ENCODE measurements around the gene ZNF507. TPM values are rescaled to one million over a fixed set of nuclear protein-coding genes. Genes with fewer than 3 reads are reported as not detected.
"Not testable (repeated sequence)": the region's sequence is repeated elsewhere in the genome, so short reads cannot be mapped to it uniquely, and the experiment has no call there.

The ZNF507 gene
- polyA plus RNA-seq, 1 donor (not counting 4 experiments of a cell fraction or from before 2014, with no cell fraction given) = 10.2 TPM

GRCh38 chr19:32372726-32373517 lies 27.5 kb downstream of the ZNF507 start:
- no peaks in the 10 kb centered on the region for H3K27me3 ChIP-seq (ENCODE audit: control insufficient read depth, extremely low read depth, insufficient read depth, low read length)
- H3K4me3 ChIP-seq (ENCODE audit: control insufficient read depth in 2 of 3, extremely low read depth in 1 of 3, insufficient read depth in 2 of 3, low read depth in 1 of 3, low read length in 3 of 3) = no peak overlapping the region
- H3K9ac ChIP-seq (ENCODE audit: control insufficient read depth, extremely low read depth, insufficient read depth, low read length) = no peak overlapping the region
- peaks cover 17% of the 10 kb centered on the region for H3K4me1 ChIP-seq (ENCODE audit: control insufficient read depth, extremely low read depth, insufficient read depth, low read length)
- no peak for FAIRE-seq
- H2AFZ ChIP-seq (ENCODE audit: control insufficient read depth, low read length) = no peak overlapping the region
- H3K79me2 ChIP-seq (ENCODE audit: control insufficient read depth, insufficient read depth, low read length) = peaks cover 6% of the 10 kb centered on the region
- peaks cover 4% of the 10 kb centered on the region in 2 experiments for H3K36me3 ChIP-seq (ENCODE audit: control insufficient read depth in 2 of 2, extremely low read depth in 1 of 2, insufficient read depth in 2 of 2, low read length in 2 of 2)
- H3K9me1 ChIP-seq (ENCODE audit: control insufficient read depth, extremely low read depth, insufficient read depth, low read length) = no peaks in the 10 kb centered on the region
- peak overlapping the region; percentile 56 for H3K4me2 ChIP-seq (ENCODE audit: control insufficient read depth, extremely low read depth, insufficient read depth, low read depth, low read length)
- no peak for DNase-seq (ENCODE audit: low read depth, low spot score)
- no peaks in the 10 kb centered on the region for H3K9me3 ChIP-seq (ENCODE audit: control insufficient read depth, low read depth, low read length)
- peaks cover 5% of the 10 kb centered on the region for H4K20me1 ChIP-seq (ENCODE audit: control insufficient read depth, extremely low read depth, insufficient read depth, low read length)
- H3K27ac ChIP-seq (ENCODE audit: control insufficient read depth, insufficient read depth, low read length) = peak overlapping the region; percentile 39
- TF ChIP-seq EZH2 (IDR thresholded peaks at IDR 0.05; ENCODE audit: low read length) = no peak
- TF ChIP-seq, protein P1, sequence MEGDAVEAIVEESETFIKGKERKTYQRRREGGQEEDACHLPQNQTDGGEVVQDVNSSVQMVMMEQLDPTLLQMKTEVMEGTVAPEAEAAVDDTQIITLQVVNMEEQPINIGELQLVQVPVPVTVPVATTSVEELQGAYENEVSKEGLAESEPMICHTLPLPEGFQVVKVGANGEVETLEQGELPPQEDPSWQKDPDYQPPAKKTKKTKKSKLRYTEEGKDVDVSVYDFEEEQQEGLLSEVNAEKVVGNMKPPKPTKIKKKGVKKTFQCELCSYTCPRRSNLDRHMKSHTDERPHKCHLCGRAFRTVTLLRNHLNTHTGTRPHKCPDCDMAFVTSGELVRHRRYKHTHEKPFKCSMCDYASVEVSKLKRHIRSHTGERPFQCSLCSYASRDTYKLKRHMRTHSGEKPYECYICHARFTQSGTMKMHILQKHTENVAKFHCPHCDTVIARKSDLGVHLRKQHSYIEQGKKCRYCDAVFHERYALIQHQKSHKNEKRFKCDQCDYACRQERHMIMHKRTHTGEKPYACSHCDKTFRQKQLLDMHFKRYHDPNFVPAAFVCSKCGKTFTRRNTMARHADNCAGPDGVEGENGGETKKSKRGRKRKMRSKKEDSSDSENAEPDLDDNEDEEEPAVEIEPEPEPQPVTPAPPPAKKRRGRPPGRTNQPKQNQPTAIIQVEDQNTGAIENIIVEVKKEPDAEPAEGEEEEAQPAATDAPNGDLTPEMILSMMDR (optimal IDR thresholded peaks at IDR 0.05 in 1 of 3, IDR thresholded peaks at IDR 0.05 in 1 of 3, conservative IDR thresholded peaks at IDR 0.05 in 1 of 3; ENCODE audit: extremely low read depth in 1 of 3, insufficient read depth in 2 of 3, low read length in 3 of 3) = no peak
- dilution Hi-C loops (cut with MboI; ENCODE audit: extremely low pct_ligation_motif_present, low sequenced_read_pairs) = no loop called here

DNA sequence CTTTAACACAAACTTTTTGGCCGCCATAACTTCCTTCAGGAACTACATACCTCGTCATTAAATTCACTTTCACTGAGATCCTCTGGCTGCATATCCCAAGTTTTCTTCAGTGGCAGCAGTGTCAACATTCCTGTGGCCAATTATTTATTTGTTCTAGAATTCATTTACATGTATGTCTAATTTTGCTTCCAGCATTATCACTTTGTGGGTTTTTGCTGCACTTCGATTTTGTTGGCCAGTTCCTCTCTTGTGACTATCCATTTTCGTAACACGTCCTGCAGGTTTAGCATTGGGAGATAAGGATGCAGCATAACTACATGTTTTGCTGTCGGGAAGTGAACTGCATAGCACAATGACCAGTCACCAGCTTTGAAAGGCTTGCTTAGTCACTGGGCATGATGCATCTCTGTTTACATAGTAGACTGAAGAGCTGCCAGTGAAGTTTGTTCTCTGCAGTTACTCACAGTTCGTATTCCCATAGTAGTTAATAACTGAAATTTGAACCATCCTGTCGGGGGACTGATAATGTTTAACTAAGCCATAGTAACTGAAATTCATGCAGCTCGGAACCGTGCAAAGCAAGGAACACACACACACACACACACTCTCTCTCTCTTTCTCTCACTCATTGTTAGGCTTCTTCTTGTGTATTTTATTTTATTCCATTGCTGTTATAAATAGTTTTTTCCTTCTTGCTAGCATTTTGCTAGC lies 28.3 kb downstream of the ZNF507 start:
- H3K4me3 ChIP-seq (ENCODE audit: control insufficient read depth in 2 of 3, extremely low read depth in 1 of 3, insufficient read depth in 2 of 3, low read depth in 1 of 3, low read length in 3 of 3) = no peak overlapping the region
- FAIRE-seq = peak; percentile 99
- H3K27ac ChIP-seq (ENCODE audit: control insufficient read depth, insufficient read depth, low read length) = peak overlapping the region; percentile 47
- TF ChIP-seq, protein P1 (optimal IDR thresholded peaks at IDR 0.05 in 1 of 3, IDR thresholded peaks at IDR 0.05 in 1 of 3, conservative IDR thresholded peaks at IDR 0.05 in 1 of 3; ENCODE audit: extremely low read depth in 1 of 3, insufficient read depth in 2 of 3, low read length in 3 of 3) = no peak
- H3K9ac ChIP-seq (ENCODE audit: control insufficient read depth, extremely low read depth, insufficient read depth, low read length) = no peak overlapping the region
- peak; percentile 89 for DNase-seq (ENCODE audit: low read depth, low spot score)
- no peaks in the 10 kb centered on the region for H3K9me1 ChIP-seq (ENCODE audit: control insufficient read depth, extremely low read depth, insufficient read depth, low read length)
- dilution Hi-C loops (cut with MboI; ENCODE audit: extremely low pct_ligation_motif_present, low sequenced_read_pairs) = no loop called here
- peaks cover 6% of the 10 kb centered on the region for H3K79me2 ChIP-seq (ENCODE audit: control insufficient read depth, insufficient read depth, low read length)
- peaks cover 17% of the 10 kb centered on the region for H3K4me1 ChIP-seq (ENCODE audit: control insufficient read depth, extremely low read depth, insufficient read depth, low read length)
- H3K4me2 ChIP-seq (ENCODE audit: control insufficient read depth, extremely low read depth, insufficient read depth, low read depth, low read length) = peak overlapping the region; percentile 56
- H2AFZ ChIP-seq (ENCODE audit: control insufficient read depth, low read length) = no peak overlapping the region
- no peaks in the 10 kb centered on the region for H3K27me3 ChIP-seq (ENCODE audit: control insufficient read depth, extremely low read depth, insufficient read depth, low read length)
- H4K20me1 ChIP-seq (ENCODE audit: control insufficient read depth, extremely low read depth, insufficient read depth, low read length) = peaks cover 5% of the 10 kb centered on the region
- no peaks in the 10 kb centered on the region for H3K9me3 ChIP-seq (ENCODE audit: control insufficient read depth, low read depth, low read length)
- H3K36me3 ChIP-seq (ENCODE audit: control insufficient read depth in 2 of 2, extremely low read depth in 1 of 2, insufficient read depth in 2 of 2, low read length in 2 of 2) = peaks cover 4% of the 10 kb centered on the region in 2 experiments

GRCh38 chr19:32374362-32374761 lies 29.0 kb downstream of the ZNF507 start:
- FAIRE-seq; H4K20me1 ChIP-seq (ENCODE audit: control insufficient read depth, extremely low read depth, insufficient read depth, low read length); dilution Hi-C loops (cut with MboI; ENCODE audit: extremely low pct_ligation_motif_present, low sequenced_read_pairs); H3K4me2 ChIP-seq (ENCODE audit: control insufficient read depth, extremely low read depth, insufficient read depth, low read depth, low read length); H3K9me1 ChIP-seq (ENCODE audit: control insufficient read depth, extremely low read depth, insufficient read depth, low read length); DNase-seq (ENCODE audit: low read depth, low spot score); H3K9ac ChIP-seq (ENCODE audit: control insufficient read depth, extremely low read depth, insufficient read depth, low read length); H3K4me3 ChIP-seq (ENCODE audit: control insufficient read depth in 2 of 3, extremely low read depth in 1 of 3, insufficient read depth in 2 of 3, low read depth in 1 of 3, low read length in 3 of 3); H3K36me3 ChIP-seq (ENCODE audit: control insufficient read depth in 2 of 2, extremely low read depth in 1 of 2, insufficient read depth in 2 of 2, low read length in 2 of 2); H2AFZ ChIP-seq (ENCODE audit: control insufficient read depth, low read length); H3K79me2 ChIP-seq (ENCODE audit: control insufficient read depth, insufficient read depth, low read length); H3K9me3 ChIP-seq (ENCODE audit: control insufficient read depth, low read depth, low read length); H3K27me3 ChIP-seq (ENCODE audit: control insufficient read depth, extremely low read depth, insufficient read depth, low read length): not testable (repeated sequence)
- peaks cover 17% of the 10 kb centered on the region for H3K4me1 ChIP-seq (ENCODE audit: control insufficient read depth, extremely low read depth, insufficient read depth, low read length)
- peak overlapping the region; percentile 47 for H3K27ac ChIP-seq (ENCODE audit: control insufficient read depth, insufficient read depth, low read length)

Measured in keratinocyte (primary cell).